CD4-positive, alpha-beta T cell treated with Interleukin-17A for 4 hours (primary cell): Measurements from ENCODE around the gene HMG20B.
"Not testable (repeated sequence)": the region's sequence is repeated elsewhere in the genome, so short reads cannot be mapped to it uniquely, and the experiment has no call there.

Source experiments
- DNase-seq: peaks from one replicate; pipeline ENCODE4 v3.0.0-alpha.2; 2020; ENCODE audit warnings: mixed read lengths

The HMG20B gene

DNA sequence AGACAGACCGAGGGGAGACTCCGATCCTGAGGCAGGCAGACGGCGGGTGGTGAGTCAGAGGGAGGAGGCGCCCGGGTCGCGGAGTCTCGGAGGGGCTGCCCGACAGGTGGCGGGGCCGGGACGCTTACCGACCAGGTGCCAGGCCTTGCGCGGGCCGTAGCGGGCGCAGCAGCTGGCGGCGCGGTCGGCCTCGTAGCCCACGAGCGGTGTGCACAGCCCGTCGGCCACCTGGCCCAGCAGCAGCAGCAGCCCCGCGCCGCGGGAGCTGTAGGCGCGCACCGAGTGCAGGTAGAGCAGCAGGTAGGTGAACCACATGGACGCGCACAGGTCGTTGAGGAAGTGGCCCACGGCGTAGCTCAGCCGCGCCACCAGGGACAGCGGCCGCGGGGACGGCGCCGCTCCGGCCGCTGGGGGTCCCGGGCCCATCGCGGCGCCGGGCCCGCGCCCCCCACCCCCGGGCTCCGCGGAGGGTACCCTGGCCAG is 15.7 kb upstream of the HMG20B start:
- DNase-seq = peak; percentile 79

DNA sequence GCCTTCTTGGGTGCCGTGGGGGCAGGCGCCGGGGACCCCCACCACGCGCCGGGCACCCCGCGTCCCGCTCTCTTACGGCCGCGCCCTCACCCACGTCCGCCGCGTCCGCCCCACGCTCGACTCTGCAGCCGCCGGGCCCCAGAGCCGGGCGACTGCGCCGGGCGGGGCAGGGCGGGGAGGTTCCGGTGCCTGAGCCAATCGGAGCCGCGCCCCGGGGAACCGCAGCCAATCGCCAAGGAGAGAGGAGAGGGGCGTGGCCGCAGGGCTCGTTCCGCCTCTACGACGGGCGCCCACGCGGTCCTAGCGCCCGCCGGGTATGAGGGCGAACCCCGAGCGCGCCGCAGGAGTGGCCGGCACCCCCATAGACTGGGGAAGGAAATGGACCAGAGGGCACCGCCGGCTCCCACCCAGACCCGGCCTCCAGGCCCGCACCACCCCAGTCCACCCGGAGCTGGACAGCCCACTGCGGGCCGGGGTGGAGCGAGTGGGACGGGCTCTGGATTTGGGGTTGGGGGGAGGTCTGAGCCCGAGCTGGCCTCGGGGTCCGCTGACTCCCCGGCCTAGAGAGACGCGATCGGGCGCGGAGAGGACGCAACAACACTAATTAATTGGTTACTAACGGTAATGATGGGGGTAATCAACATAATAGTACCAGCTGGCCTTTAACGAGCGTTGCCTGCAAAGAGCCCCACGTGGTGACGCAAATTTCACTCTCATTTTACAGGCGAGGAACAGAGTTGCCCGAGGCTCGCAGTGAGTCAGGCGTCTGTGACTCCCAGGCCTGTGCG is 15.1 kb upstream of the HMG20B start, which contains the start of gene MFSD12:
MFSD12 (minus strand) TSS at position 126 of the 788 bp plus-strand sequence. CDS start 183 bp downstream, outside the sequence.
- DNase-seq = peak; percentile 97

DNA sequence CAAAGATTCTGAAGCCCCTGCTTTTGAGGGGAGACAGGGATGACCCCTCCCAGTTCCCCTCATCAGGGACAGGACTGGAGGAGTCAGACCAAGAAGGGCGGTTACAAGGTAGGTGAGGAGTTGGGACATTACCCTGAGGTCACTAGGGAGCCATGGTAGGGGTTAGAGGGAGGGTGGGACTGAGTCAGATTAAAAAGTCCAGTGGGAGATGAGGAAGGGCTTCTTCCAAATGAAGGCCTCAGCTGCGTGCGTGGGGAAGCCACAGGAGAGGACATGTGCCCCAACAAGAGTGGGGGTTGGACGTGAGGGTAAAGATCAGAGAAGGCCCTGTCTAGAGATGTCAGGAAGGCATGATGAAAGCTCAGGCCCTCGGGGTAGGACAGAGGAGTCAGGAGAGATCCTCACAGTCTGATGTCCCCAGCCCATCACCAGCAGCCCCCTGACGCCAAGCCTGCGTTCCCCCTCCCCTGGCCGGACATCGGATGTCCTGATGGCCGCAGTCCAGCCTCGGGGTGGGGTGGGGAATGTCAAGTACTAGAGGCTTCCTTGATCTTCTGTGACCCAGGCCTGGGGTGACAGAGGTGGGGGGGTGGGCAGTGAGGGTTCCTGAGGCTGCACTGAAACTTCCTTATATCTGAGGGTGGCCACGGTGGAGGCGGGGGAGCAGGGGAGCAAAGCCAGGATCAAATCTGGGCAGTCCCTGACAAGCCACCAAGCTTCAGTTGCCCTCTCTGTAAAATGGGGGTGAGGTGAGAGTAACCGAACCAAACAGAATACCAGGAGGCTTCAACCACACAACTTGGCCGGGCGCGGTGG is 8.8 kb upstream of the HMG20B start:
- no peak for DNase-seq

DNA sequence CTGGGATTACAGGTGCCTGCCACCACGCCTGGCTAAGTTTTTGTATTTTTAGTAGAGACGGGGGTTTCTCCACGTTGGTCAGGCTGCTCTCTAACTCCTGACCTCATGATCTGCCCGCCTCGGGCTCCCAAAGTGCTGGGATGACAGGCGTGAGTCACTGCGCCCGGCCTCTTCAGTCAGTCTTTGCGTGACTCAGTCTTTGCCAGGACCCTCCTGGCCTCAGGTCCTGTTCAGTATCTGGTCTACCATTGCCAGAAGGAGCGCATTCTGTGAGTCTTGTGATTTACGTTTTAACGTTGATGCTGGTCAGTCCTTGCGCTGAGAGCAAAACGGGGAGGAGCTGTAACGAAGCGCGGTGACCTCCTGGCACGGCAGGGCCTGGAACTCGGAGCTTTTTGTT is 7.6 kb upstream of the HMG20B start:
- DNase-seq = no peak

DNA sequence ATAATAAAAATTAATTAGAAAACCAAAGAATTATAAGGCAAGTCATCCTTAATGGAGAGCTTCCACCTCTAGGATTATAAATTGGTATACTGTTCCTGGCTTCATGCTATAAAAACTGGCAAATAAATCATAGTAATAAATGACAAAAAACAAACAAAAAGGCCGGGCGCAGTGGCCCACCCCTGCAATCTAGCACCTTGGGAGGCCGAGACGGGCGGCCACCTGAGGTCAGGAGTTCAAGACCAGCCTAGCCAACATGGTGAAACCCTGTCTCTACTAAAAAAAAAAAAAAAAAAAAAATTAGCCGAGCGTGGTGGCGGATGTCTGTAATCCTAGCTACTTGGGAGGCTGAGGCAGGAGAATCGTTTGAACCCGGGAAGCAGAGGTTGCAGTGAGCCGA is 2.7 kb upstream of the HMG20B start:
- DNase-seq = not testable (repeated sequence)

DNA sequence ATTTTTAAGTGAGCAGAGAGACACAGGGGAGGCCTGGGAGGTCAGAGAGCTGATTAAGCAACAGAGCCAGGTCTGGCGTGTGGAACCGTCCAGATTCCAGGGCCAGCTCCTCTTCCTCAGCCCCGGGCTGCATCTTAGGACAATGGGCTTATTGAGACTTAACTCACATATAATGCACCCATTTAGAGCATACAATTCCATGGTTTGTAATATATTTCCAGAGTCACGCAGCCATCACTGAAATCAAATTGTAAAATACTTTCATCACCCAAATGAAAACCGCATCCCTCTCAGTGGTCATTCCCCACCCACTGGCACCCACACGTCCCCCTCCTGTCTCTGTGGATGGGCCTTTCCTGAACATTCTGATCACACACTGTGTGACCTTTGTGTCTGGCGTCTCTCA is 2.1 kb upstream of the HMG20B start:
- DNase-seq = no peak

DNA sequence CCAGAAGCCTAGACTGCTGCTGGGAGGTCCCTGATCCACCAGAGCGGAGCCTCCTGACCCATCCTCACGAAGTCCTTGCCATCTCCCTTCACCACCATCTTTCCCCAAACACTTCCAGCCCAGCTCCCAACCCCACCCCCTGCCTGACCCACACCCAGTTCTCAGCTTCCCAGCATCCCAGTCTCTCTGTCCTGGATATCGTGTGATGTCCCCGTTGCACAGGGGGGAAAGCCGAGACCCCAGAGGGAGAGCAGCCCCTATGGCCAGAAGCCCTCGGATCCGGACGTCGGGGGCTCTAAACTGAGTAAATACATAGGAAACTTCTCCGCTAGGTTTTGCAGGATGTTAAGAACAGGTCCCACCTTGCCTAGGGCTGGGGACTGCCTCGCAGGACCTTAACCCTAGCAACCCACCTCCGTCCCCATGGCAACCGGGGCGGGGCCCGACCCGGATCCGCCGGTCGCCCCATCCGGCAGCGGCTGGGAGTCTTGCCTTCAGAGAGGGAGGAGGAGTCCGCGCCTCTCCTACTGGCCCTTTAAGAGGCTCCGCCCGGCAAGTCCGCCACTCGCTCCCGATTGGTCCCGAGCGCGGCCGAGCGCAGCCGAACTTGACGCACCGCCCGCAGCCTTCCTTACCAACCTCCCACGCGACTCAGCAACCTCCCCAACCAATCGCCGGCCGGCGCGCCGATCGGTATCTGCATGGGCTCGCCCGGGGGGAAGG is 451 bp upstream of the HMG20B start:
- DNase-seq = peak; percentile 99

DNA sequence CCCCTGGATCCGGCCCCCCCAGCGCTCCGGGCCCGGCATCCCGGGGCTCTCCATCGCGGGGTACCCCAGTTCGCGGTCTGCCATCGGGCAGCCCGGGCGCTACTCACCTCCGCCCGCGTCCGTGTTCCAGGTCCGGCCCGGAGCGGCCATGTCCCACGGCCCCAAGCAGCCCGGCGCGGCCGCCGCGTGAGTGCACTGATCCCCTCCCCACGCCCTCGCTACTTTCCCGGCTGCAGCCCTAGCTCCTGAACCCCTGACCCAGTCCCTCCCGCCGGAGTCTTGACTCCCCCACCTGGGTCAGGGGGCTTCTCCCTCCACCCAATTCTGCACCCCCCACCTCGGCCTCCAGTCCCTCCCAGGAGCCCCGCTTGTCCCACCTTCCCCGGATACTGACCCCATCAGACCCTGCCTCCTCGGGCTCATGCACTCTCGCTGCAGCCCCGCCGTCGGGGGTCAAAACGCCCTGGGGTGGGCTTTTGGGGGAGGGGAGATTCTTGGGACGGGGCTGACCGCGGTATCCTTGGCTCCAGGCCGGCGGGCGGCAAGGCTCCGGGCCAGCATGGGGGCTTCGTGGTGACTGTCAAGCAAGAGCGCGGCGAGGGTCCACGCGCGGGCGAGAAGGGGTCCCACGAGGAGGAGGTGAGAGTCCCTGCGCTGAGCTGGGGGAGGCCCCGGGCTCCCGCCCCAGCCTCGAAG is 566 bp downstream of the HMG20B start:
- no peak for DNase-seq

DNA sequence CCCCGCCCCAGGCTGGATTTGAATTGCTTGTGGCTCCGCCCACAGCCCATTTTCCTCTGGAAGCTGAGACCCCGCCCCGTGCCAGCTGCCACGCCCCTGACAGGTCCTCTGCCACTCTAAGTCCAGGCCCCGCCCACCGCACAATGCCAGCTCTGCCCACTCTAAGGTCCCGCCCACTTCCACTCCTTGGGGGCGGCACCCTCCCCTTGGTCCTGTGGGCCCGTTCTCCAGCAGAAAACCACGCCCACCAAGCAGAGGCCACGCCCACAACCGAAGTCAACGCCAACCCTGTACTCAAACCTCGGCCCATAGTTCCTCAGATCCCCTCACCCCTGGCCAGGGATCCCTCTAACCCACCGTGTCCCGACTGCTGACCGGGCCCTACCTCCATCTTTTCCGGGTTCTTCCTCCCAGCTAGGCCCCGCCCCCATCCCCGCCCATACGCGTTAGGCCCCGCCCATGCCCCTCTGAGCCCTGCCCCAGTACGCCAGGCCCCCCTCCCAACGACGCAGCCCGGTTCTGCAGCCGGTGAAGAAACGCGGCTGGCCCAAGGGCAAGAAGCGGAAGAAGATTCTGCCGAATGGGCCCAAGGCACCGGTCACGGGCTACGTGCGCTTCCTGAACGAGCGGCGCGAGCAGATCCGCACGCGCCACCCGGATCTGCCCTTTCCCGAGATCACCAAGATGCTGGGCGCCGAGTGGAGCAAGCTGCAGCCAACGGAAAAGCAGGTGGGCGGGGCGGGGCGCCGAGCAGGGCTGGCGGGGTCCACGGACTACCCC is 1.3 kb downstream of the HMG20B start:
- DNase-seq = peak; percentile 79

DNA sequence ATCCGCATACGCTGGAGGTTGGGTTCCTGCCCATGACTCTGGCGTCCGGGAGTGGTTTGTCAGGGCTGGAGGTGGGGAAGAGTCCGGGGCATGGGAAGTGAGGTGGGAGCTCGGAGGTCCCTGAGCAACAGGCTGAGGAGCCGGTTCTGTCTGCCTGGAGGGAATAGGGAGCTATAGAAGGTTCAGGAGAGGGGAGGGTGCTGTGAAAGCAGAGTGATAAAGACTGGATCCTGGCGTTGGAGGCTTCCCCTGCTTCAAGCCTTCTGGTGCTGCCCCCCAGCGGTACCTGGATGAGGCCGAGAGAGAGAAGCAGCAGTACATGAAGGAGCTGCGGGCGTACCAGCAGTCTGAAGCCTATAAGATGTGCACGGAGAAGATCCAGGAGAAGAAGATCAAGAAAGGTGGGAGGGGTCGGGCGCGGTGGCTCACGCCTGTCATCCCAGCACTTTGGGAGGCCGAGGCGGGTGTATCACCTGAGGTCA is 2.6 kb downstream of the HMG20B start:
- peak; percentile 38 for DNase-seq

DNA sequence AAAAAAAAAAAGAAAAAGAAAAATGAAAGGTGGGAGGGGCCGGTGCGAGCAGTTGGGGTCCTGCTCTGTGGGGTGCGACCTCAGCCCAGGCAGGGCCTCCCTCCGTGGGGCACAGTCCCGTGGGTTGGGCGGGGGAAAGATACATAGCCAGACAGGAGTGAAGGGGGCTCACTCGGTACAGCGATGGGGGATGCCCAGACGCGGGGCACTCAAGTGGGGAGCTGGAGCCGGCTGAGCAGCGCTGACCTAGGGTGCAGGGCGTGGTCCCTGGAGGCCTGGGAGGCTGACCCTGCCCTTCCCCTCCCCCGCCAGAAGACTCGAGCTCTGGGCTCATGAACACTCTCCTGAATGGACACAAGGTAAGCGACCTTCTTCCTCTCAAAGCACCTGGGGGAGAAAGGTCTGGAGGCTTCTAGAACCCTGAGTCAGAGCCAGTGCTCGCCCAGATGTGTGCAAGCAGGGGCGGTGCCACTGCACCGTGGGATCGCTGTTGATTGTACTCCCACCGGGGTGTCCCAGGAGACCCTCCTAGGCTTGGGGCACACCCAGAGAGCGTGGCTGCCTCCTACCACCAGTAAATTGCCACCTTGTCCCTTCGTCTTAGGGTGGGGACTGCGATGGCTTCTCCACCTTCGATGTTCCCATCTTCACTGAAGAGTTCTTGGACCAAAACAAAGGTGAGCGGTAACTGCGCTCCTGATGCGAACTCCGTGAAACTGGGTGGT is 3.4 kb downstream of the HMG20B start:
- no peak for DNase-seq

DNA sequence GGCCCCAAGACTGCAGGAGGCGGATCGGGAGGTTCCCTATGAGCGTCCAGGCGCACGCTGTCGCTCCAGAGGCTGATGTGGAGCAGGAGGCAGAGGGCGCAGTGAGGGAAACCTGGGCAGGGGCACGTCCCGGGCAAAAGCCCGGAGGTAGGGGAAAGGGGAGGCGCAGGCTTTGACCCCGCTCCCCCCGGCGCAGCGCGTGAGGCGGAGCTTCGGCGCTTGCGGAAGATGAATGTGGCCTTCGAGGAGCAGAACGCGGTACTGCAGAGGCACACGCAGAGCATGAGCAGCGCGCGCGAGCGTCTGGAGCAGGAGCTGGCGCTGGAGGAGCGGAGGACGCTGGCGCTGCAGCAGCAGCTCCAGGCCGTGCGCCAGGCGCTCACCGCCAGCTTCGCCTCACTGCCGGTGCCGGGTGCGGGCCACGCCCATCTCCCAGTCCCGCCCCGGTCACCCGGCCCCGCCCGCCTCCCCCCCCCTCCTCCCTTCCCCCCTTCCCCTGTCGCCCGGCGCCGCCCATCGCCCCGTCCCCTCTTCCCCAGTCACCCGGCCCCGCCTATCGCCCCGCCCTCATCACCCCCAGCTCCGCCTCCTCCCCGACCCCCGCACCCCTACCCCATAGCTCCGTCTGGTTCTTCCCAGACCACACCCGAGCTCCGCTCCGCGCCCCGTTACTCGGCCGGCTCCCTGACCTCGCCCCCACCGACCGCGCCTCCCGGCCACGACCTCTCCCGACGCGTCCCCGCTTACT is 4.1 kb downstream of the HMG20B start:
- DNase-seq = no peak

DNA sequence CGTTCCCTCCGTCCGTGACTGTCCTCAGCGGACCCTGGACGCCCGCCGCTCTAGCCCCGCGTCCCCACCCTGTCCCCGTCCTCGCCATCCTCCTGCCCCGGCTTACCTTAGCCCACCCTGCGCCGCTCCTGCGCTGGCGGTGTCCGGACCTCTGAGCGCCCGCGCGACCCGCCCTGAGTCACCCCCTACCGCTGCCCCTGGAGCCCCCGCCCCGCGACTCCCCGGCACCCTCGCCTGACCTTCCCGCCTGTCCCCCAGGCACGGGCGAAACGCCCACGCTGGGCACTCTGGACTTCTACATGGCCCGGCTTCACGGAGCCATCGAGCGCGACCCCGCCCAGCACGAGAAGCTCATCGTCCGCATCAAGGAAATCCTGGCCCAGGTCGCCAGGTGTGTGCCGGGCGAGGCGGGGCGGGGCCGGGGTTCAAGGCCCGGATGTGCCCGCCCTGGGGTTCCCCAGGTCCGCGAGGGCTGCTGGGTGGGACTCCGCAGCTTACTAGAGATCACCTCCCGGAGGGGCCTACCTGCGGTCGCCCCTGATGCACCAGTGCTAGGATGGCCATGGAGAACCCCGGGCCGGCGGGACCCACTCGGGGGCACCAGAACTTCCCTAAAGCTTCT is 5.1 kb downstream of the HMG20B start:
- no peak for DNase-seq

DNA sequence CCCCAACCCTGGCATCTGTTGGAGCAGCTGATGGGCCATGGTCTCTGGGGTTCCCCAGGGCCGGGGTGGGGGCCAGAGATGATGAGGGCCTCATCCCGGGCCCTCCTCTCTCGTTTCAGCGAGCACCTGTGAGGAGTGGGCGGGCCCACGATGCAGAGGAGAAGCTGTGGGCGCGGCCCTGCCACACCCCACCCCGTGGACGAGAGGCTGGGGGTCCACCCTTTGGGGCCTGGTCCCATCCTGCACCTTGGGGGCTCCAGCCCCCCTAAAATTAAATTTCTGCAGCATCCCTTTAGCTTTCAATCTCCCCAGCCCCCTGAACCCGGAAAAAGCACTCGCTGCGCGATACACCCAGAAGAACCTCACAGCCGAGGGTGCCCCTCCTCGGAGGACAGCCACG is 5.6 kb downstream of the HMG20B start:
- DNase-seq = no peak

DNA sequence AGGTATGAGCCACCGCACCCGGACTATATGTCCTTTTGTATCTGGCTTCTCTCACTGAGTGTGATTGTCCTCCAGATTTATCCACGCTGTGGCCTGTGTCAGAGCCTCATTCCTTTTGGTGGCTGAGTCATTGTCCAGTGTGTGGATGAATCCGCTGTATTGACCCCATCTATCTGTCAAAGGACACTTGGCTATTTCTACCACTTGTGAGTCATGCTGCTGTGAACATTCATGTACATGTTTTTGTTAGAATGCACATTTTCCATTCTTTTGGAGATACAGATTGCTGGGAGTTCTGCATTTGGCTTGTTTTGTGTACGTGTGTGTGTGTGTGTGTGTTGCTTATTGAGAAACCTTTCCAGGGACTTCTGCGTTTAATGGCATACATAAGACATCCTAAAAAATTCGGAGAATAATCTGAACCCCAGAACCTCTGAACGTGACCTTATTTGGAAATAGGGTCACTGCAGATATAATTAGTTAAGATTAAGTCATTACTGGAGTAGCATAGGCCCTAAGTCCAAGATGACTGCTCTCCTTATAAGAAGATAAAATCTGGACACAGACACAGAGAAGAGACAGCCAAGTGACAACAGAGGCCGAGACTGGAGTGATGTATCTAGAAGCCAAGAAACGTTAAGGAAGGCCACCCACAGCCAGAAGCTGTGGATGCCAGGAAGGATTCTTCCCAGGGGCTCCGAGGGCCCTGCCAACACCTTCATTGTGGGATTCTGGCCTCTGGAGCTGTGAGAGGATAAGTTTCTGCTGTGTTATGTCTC is 7.6 kb downstream of the HMG20B start:
- no peak for DNase-seq

DNA sequence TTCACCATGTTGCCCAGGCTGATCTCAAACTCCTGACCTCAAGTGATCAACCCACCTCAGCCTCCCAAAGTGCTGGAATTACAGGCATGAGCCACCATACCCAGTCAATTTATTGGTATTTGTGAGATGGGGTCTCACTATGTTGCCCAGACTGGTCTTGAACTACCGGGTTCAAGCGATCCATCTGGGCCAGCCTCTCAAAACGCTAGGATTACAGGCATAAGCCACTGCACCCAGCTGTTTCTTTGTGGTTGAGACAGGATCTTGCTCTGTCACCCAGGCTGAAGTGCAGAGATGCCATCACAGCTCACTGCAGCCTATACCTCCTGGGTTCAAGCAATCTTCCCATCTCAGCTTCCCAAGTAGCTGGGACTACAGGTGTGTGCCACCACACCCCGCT is 9.0 kb downstream of the HMG20B start:
- not testable (repeated sequence) for DNase-seq

DNA sequence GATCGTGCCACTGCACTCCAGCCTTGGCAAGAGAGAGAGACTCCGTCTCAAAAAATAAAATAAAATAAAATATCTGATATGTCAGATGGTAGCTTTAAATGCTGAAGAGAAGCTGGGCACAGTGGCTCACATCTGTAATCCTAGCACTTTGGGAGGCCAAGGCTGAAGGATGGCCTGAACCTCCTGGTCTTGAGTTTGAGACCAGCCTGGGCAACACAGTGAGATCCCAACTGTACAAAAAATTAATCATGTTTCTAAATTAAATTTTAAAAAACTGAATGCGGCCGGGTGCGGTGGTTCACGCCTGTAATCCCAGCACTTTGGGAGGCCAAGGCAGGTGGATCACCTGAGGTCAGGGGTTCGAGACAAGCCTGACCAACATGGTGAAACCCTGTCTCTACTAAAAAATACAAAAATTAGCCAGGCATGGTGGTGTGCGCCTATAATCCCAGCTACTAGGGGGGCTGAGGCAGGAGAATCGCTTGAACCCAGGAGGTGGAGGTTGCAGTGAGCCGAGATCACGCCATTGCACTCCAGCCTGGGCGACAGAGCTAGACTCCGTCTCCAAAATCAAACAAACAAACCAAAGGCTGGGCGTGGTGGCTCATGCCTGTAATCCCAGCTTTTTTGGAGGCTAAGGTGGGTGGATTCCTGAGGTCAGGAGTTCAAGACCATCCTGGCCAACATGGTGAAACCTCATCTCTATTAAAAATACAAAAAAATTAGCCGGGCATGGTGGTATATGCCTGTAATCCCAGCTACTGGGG is 11.5 kb downstream of the HMG20B start:
- DNase-seq = not testable (repeated sequence)
